Lung (tissue), 12 donors: ENCODE measurements around the gene PPP1R13B. TPM values are rescaled to one million over a fixed set of nuclear protein-coding genes. Genes with fewer than 3 reads are reported as not detected.

ENCODE experiments used
- ATAC-seq: fragments of 200-7000 bp; cut with Tn5 transposase; one replicate; pipeline ENCODE4 v1.9.1; 2020; ENCODE audit warnings: moderate number of reproducible peaks; ENCODE audit not compliant: insufficient read depth, low FRiP score
- DNase-seq, 3 donors: peaks; one replicate each; pipeline ENCODE4 v3.0.0-alpha.2; 2013 to 2017
- H3K27ac ChIP-seq, 2 donors: one replicate each; pipeline ENCODE4 v1.5.1; 2013; ENCODE audit warnings: mild to moderate bottlenecking in 2 of 2, moderate library complexity in 2 of 2, control low read depth in 1 of 2, inconsistent platforms in 1 of 2, low read depth in 1 of 2, low read length in 1 of 2
- H3K27me3 ChIP-seq, 3 donors: one replicate each; pipeline ENCODE4 v1.5.1; 2013; ENCODE audit warnings: low read length in 2 of 3; ENCODE audit not compliant: control insufficient read depth in 3 of 3, insufficient read depth in 3 of 3
- H3K36me3 ChIP-seq, 4 donors: one replicate each; pipeline ENCODE4 v1.5.1; 2013; ENCODE audit warnings: low read length in 4 of 4, mild to moderate bottlenecking in 1 of 4, moderate library complexity in 1 of 4; ENCODE audit not compliant: control insufficient read depth in 4 of 4, insufficient read depth in 4 of 4
- H3K4me1 ChIP-seq, 5 donors: one replicate each; pipeline ENCODE4 v1.5.1; 2013; ENCODE audit warnings: low read length in 5 of 5, mild to moderate bottlenecking in 2 of 5, moderate library complexity in 1 of 5; ENCODE audit not compliant: control insufficient read depth in 5 of 5, insufficient read depth in 5 of 5
- H3K4me3 ChIP-seq: one replicate; pipeline ENCODE4 v1.5.1; 2013; ENCODE audit warnings: mild to moderate bottlenecking, control low read depth, moderate library complexity
- H3K9ac ChIP-seq, 2 donors: one replicate each; pipeline ENCODE4 v1.5.1; 2013; ENCODE audit warnings: low read length in 2 of 2, control low read depth in 1 of 2; ENCODE audit not compliant: insufficient read depth in 1 of 2
- H3K9me3 ChIP-seq, 4 donors: one replicate each; pipeline ENCODE4 v1.5.1; 2013; ENCODE audit warnings: low read length in 3 of 4, mild to moderate bottlenecking in 1 of 4, moderate library complexity in 1 of 4; ENCODE audit not compliant: control insufficient read depth in 4 of 4, insufficient read depth in 3 of 4
- CTCF ChIP-seq: IDR thresholded peaks from 2 replicates; pipeline ENCODE4 v1.5.1; 2012; ENCODE audit warnings: mild to moderate bottlenecking; ENCODE audit errors: control extremely low read depth, extremely low read depth
- WGBS, 2 donors: extraction: QIAGEN DNeasy Blood & Tissue Kit; methylation state at CpG; one replicate each; pipeline ENCODE4 v1.1.7; 2013; 5-methylcytosine and 5-hydroxymethylcytosine counted together
- polyA plus RNA-seq, 2 donors: library from polyadenylated mRNA; stranded (reverse); fragments of 200-250 nt; gene quantifications; one replicate each; pipeline ENCODE4 v1.2.1, GENCODE V29; 2013
- total RNA-seq, 2 donors: library from RNA; depleted of rRNA in 1 of 2; stranded (reverse); fragments of >200 nt in 1 of 2; gene quantifications; one replicate each; pipeline ENCODE4 v1.2.1, GENCODE V29; 2014 to 2021
- donor health status: control.
- donor health status: control.
- donor health status: Bipolar disorder and iron deficiency.
- donor health status: healthy.
- donor health status: DM: yes; HTN: yes; CAD: no.

PPP1R13B gene
- total and polyA plus RNA-seq, 4 donors: 12.0 to 66.6 (median 38.4) TPM

- TF ChIP-seq CTCF: no peak
- Histone ChIP-seq H3K4me1 (no peaks in the 10 kb centered on the region), H3K27ac (no peak overlapping the region), H3K36me3 (peaks cover 0 to 40% (median 5%) of the 10 kb centered on the region in 4 donors), H3K27me3 (no peaks in the 10 kb centered on the region), H3K9me3 (no peaks in the 10 kb centered on the region), H3K4me3 (no peak overlapping the region), H3K9ac (no peak overlapping the region)
- 88 to 89% methylated on average over 15 of the region's 15 CpGs for WGBS, 2 donors
- DNase-seq: no peak
- ATAC-seq: no peak
Observed at GRCh38 chr14:103744621-103745395, 102.6 kb downstream of the PPP1R13B start.

GRCh38 chr14:103743691-103744090 is 103.7 kb downstream of the PPP1R13B start:
- TF ChIP-seq CTCF: no peak
- Histone ChIP-seq H3K9me3 (no peaks in the 10 kb centered on the region), H3K9ac (no peak overlapping the region), H3K27ac (no peak overlapping the region), H3K27me3 (no peaks in the 10 kb centered on the region), H3K36me3 (peaks cover 0 to 49% (median 9%) of the 10 kb centered on the region in 4 donors), H3K4me1 (no peaks in the 10 kb centered on the region), H3K4me3 (no peak overlapping the region)
- DNase-seq (no peak), ATAC-seq (no peak)
- 94 to 95% methylated on average over 15 of the region's 15 CpGs for WGBS, 2 donors

- Histone ChIP-seq H3K9ac (no peak overlapping the region), H3K4me3 (no peak overlapping the region), H3K27ac (no peak overlapping the region), H3K9me3 (no peaks in the 10 kb centered on the region), H3K27me3 (no peaks in the 10 kb centered on the region), H3K36me3 (peaks cover 6 to 49% (median 13%) of the 10 kb centered on the region in 4 donors), H3K4me1 (no peaks in the 10 kb centered on the region)
- DNase-seq (no peak), ATAC-seq (no peak)
- no peak for TF ChIP-seq CTCF
- 94 to 96% methylated on average over 14 of the region's 14 CpGs for WGBS, 2 donors
Observed at GRCh38 chr14:103742499-103743255, 104.7 kb downstream of the PPP1R13B start.
